Measurements from ENCODE around the gene ZNF32. TPM values are rescaled to one million over a fixed set of nuclear protein-coding genes. Genes with fewer than 3 reads are reported as not detected.

Gene ZNF32
- total RNA-seq, 1 donor from 2014 or later, result 46.7 TPM

DNA sequence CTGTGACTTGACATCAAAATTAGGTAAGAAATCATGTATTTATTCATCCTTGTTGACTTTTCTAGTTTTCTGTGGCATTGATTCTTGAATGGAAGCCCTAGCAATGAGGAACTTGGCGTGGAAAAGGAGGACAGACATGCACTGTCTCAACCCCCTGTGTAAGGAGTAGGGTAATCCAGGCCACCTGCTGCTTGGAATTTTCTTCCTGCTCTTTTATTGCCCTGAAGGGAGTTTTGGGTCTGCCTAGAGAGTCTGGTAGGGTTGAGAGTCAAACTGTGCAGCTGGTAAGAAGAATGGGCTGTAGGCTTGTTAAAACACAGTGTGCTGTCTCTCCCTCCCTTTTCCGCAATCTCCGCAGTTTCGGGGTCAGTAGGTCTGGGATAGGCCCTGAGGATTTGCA lies 19.7 kb downstream of the ZNF32 start:
- Mint-ChIP-seq H3K27me3 (ENCODE audit: low read depth) (no peaks in the 10 kb centered on the region), H3K36me3 (no peaks in the 10 kb centered on the region), H3K4me1 (no peaks in the 10 kb centered on the region), H3K27ac (no peak overlapping the region), H3K9me3 (peaks cover 16% of the 10 kb centered on the region), H3K4me3 (no peak overlapping the region)
- TF ChIP-seq, protein P1, sequence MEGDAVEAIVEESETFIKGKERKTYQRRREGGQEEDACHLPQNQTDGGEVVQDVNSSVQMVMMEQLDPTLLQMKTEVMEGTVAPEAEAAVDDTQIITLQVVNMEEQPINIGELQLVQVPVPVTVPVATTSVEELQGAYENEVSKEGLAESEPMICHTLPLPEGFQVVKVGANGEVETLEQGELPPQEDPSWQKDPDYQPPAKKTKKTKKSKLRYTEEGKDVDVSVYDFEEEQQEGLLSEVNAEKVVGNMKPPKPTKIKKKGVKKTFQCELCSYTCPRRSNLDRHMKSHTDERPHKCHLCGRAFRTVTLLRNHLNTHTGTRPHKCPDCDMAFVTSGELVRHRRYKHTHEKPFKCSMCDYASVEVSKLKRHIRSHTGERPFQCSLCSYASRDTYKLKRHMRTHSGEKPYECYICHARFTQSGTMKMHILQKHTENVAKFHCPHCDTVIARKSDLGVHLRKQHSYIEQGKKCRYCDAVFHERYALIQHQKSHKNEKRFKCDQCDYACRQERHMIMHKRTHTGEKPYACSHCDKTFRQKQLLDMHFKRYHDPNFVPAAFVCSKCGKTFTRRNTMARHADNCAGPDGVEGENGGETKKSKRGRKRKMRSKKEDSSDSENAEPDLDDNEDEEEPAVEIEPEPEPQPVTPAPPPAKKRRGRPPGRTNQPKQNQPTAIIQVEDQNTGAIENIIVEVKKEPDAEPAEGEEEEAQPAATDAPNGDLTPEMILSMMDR (IDR thresholded peaks at IDR 0.05; ENCODE audit: unreplicated experiment), result no peak
- DNase-seq (ENCODE audit: low spot score in 2 of 2, unreplicated experiment in 2 of 2), result no peak

DNA sequence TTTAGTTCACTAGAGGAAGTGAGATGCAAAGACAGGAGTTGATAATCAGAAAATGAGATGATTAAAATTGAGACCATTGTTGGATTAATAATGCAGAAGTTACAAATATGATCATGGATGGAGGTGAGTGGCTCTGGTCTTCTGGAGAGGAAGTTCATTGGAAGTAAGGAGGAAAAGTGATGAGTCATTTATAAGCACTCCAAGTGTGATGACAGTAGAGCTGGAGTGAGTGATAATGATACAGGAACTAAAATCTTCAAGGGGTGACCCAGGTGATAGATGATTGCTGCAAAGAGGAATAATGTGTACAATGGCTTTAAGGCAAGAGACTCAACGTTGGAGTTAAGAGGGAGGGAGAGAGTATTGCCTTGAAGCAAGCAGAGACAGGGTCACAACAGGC lies 20.7 kb downstream of the ZNF32 start:
- Mint-ChIP-seq H3K36me3 (no peaks in the 10 kb centered on the region), H3K4me3 (no peak overlapping the region), H3K27me3 (ENCODE audit: low read depth) (no peaks in the 10 kb centered on the region), H3K4me1 (no peaks in the 10 kb centered on the region), H3K9me3 (peaks cover 19% of the 10 kb centered on the region), H3K27ac (no peak overlapping the region)
- DNase-seq (ENCODE audit: low spot score in 2 of 2, unreplicated experiment in 2 of 2), result no peak
- TF ChIP-seq, protein P1 (IDR thresholded peaks at IDR 0.05; ENCODE audit: unreplicated experiment), result no peak

DNA sequence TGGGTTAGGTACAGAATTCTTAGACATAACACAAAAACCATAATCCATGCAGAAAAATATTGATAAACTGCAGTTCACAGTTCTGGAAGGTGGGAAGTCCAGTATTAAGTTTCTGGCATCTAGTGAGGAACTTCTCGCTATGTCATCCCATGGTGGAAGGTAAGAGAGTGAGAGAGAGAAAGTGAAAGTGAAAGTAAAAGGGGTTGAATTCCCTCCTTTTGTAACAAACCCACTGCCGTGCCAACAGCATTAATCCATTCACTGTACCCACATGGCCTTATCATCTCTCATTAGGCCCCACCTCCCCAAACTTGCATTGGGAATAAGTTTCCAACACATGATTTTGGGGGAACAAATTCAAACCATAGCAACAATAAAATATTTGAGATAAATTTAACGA lies 25.3 kb downstream of the ZNF32 start:
- Mint-ChIP-seq H3K9me3 (peaks cover 36% of the 10 kb centered on the region), H3K36me3 (peaks cover 8% of the 10 kb centered on the region), H3K4me3 (no peak overlapping the region), H3K27ac (no peak overlapping the region), H3K4me1 (no peaks in the 10 kb centered on the region), H3K27me3 (ENCODE audit: low read depth) (no peaks in the 10 kb centered on the region)
- TF ChIP-seq, protein P1 (IDR thresholded peaks at IDR 0.05; ENCODE audit: unreplicated experiment), result no peak
- no peak for DNase-seq (ENCODE audit: low spot score in 2 of 2, unreplicated experiment in 2 of 2)

DNA sequence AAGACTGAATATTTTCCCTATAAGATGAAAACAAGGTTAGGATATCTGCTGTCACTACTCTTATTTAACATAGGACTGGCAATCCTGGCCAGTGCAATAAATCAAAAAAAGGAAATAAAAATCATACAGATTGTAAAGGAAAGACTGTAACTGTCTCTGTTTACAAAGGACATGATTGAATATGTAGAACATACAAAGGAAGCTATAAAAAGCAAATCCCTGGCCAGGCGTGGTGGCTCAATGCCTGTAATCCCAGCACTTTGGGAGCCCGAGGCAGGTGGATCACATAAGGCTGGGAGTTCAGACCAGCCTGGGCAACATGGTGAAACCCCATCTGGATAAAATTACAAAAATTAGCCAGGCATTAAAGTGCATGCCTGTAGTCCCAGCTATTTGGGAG lies 26.6 kb downstream of the ZNF32 start:
- Mint-ChIP-seq H3K36me3 (peaks cover 12% of the 10 kb centered on the region), H3K4me3 (no peak overlapping the region), H3K27ac (no peak overlapping the region), H3K27me3 (ENCODE audit: low read depth) (no peaks in the 10 kb centered on the region), H3K4me1 (no peaks in the 10 kb centered on the region), H3K9me3 (peaks cover 40% of the 10 kb centered on the region)
- TF ChIP-seq, protein P1 (IDR thresholded peaks at IDR 0.05; ENCODE audit: unreplicated experiment), result no peak
- no peak for DNase-seq (ENCODE audit: low spot score in 2 of 2, unreplicated experiment in 2 of 2)

DNA sequence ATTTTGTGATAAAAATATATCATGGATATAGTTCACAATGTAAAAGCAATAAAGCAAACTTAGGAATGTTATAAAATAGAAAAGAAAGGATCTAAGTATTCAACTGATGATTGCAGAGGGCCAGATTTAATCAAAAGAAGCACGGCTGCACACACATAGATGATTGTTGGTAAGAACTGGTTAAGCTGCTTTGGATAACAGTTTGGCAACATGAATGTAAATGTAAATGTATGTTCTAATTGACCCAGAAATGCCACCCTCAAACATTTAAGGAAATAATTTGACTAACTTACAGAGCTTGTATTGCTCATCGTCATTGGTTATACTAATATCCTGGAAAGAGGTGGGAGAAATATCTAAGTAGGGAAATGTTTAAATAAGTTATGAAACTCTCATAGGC lies 29.3 kb downstream of the ZNF32 start:
- Mint-ChIP-seq H3K4me3 (no peak overlapping the region), H3K9me3 (peaks cover 65% of the 10 kb centered on the region), H3K36me3 (peaks cover 36% of the 10 kb centered on the region), H3K4me1 (no peaks in the 10 kb centered on the region), H3K27ac (no peak overlapping the region), H3K27me3 (ENCODE audit: low read depth) (no peaks in the 10 kb centered on the region)
- no peak for DNase-seq (ENCODE audit: low spot score in 2 of 2, unreplicated experiment in 2 of 2)
- TF ChIP-seq, protein P1 (IDR thresholded peaks at IDR 0.05; ENCODE audit: unreplicated experiment), result no peak

Data from mesothelial cell of epicardium (in vitro differentiated cells).